GM18519 (cell line): ENCODE results near the gene TRIM4.
A peak's percentile ranks its signal among the peaks of the same experiment; 100 is the strongest.
"Not testable (repeated sequence)": the region's sequence is repeated elsewhere in the genome, so short reads cannot be mapped to it uniquely, and the experiment has no call there.

Source experiments
- ATAC-seq: cut with Tn5 transposase; IDR thresholded peaks from one replicate; pipeline ENCODE4 v1.9.1; 2021; ENCODE audit warnings: mild to moderate bottlenecking, moderate library complexity; ENCODE audit not compliant: unreplicated experiment, low FRiP score

The TRIM4 gene

GRCh38 chr7:99918959-99919813 lies at the start of gene TRIM4:
TSS of gene TRIM4 (minus strand) at chr7:99919530. CDS start at chr7:99919401, 129 bp downstream.
- peak; percentile 67 for ATAC-seq

- no peak for ATAC-seq
Measured at GRCh38 chr7:99958564-99959227, 39.4 kb upstream of the TRIM4 start.

GRCh38 chr7:99955247-99955646 lies 35.9 kb upstream of the TRIM4 start:
- no peak for ATAC-seq

- ATAC-seq, result not testable (repeated sequence)
Measured at GRCh38 chr7:99954643-99955042, 35.3 kb upstream of the TRIM4 start.

- no peak for ATAC-seq
Measured at GRCh38 chr7:99953649-99954048, 34.3 kb upstream of the TRIM4 start.

- ATAC-seq, result not testable (repeated sequence)
Measured at GRCh38 chr7:99952649-99953048, 33.3 kb upstream of the TRIM4 start.

- ATAC-seq, result not testable (repeated sequence)
Measured at GRCh38 chr7:99950819-99951218, 31.5 kb upstream of the TRIM4 start.

- no peak for ATAC-seq
Measured at GRCh38 chr7:99949645-99950228, 30.4 kb upstream of the TRIM4 start.

GRCh38 chr7:99947608-99948007 lies 28.3 kb upstream of the TRIM4 start:
- no peak for ATAC-seq

- ATAC-seq, result no peak
Measured at GRCh38 chr7:99944497-99945070, 25.3 kb upstream of the TRIM4 start.

GRCh38 chr7:99943641-99944496 lies 24.5 kb upstream of the TRIM4 start:
- no peak for ATAC-seq

GRCh38 chr7:99938296-99938695 lies 19.0 kb upstream of the TRIM4 start:
- no peak for ATAC-seq

GRCh38 chr7:99935009-99935408 lies 15.7 kb upstream of the TRIM4 start:
- ATAC-seq, result not testable (repeated sequence)

GRCh38 chr7:99930376-99930775 lies 11.0 kb upstream of the TRIM4 start:
- no peak for ATAC-seq

GRCh38 chr7:99929730-99930053 lies 10.4 kb upstream of the TRIM4 start:
- ATAC-seq, result no peak

GRCh38 chr7:99928994-99929729 lies 9.8 kb upstream of the TRIM4 start, which contains the start of gene GJC3:
TSS of gene GJC3 (minus strand) at chr7:99929620. CDS start at chr7:99929620, 0 bp downstream.
- ATAC-seq, result no peak

- no peak for ATAC-seq
Measured at GRCh38 chr7:99928188-99928587, 8.9 kb upstream of the TRIM4 start.

- no peak for ATAC-seq
Measured at GRCh38 chr7:99927536-99927935, 8.2 kb upstream of the TRIM4 start.

- ATAC-seq, result no peak
Measured at GRCh38 chr7:99926321-99926720, 7.0 kb upstream of the TRIM4 start.

GRCh38 chr7:99923200-99923599 lies 3.9 kb upstream of the TRIM4 start:
- no peak for ATAC-seq
